ENCODE data around the gene SPNS3. TPM values are rescaled to one million over a fixed set of nuclear protein-coding genes. Genes with fewer than 3 reads are reported as not detected.

SPNS3 gene
- total and polyA plus RNA-seq, 2 donors (not counting 1 experiment from before 2014, with no cell fraction given) = 0.44 to 0.52 TPM

- H3K27ac Mint-ChIP-seq = no peak overlapping the region
- no peaks in the 10 kb centered on the region for H3K79me2 ChIP-seq (ENCODE audit: control insufficient read depth, insufficient read depth, low read length)
- peaks cover 27% of the 10 kb centered on the region for H3K27me3 Mint-ChIP-seq
- ATAC-seq (ENCODE audit: low read depth) = no peak
- intact Hi-C loops (cut with micrococcal nuclease) = no loop called here
- H3K9me3 ChIP-seq (ENCODE audit: control extremely low read depth in 1 of 3, control insufficient read depth in 2 of 3, insufficient read depth in 1 of 3, low read length in 2 of 3) = no peaks in the 10 kb centered on the region
- POLR2A ChIA-PET = no interaction called here
- H3K4me1 Mint-ChIP-seq = peaks cover 1% of the 10 kb centered on the region
- no peaks in the 10 kb centered on the region for H3K36me3 ChIP-seq (replicated peaks in 1 of 2; ENCODE audit: control extremely low read depth in 1 of 2, control insufficient read depth in 1 of 2, extremely low read depth in 1 of 2, insufficient read depth in 2 of 2, low read length in 1 of 2)
- CTCF ChIA-PET = interaction anchor here (1.2 kb wide), 1 partner anchor 55 kb away, joined by 3 read pairs; no protein-coding TSS in a partner anchor
- no peak overlapping the region for H3K4me3 Mint-ChIP-seq
- 54% methylated on average over 20 of the region's 21 CpGs for WGBS (ENCODE audit: insufficient coverage)
- H3K4me3 ChIP-seq (ENCODE audit: control extremely low read depth in 1 of 5, extremely low read depth in 1 of 5, insufficient read depth in 1 of 5, low read depth in 2 of 5, low read length in 4 of 5) = no peak overlapping the region
- DNase-seq = no peak
- H3K27ac ChIP-seq (ENCODE audit: low read length in 2 of 2) = no peak overlapping the region
- TF ChIP-seq CTCF (IDR thresholded peaks at IDR 0.05) = no peak
- TF ChIP-seq EZH2 (IDR thresholded peaks at IDR 0.05; ENCODE audit: borderline replicate concordance, insufficient read depth, low read depth, low read length, poor library complexity, severe bottlenecking) = no peak
- no peak overlapping the region for H3K4me2 ChIP-seq (replicated peaks; ENCODE audit: low read depth, low read length, poor library complexity, severe bottlenecking)
- peaks cover 0 to 39% (median 9%) of the 10 kb centered on the region in 4 experiments for H3K27me3 ChIP-seq (replicated peaks in 1 of 4; ENCODE audit: control extremely low read depth in 1 of 4, control insufficient read depth in 3 of 4, insufficient read depth in 4 of 4, low read length in 3 of 4)
- no peaks in the 10 kb centered on the region for H3K9me3 Mint-ChIP-seq (ENCODE audit: insufficient read depth)
- no peaks in the 10 kb centered on the region for H4K20me1 ChIP-seq (ENCODE audit: control insufficient read depth, insufficient read depth, low read length, poor library complexity, severe bottlenecking)
- peaks cover 0 to 7% of the 10 kb centered on the region in 2 donors for H3K4me1 ChIP-seq (ENCODE audit: control insufficient read depth in 2 of 2, insufficient read depth in 2 of 2, low read length in 2 of 2)
- no peak overlapping the region for H2AFZ ChIP-seq (ENCODE audit: insufficient read depth, low read depth, low read length, poor library complexity, severe bottlenecking)
- no peak overlapping the region for H3K9ac ChIP-seq (ENCODE audit: low read length)
Observed at GRCh38 chr17:4509923-4510617, 76.3 kb downstream of the SPNS3 start.

GRCh38 chr17:4510618-4510941 is 76.8 kb downstream of the SPNS3 start:
- Histone ChIP-seq H3K4me3 (ENCODE audit: control extremely low read depth in 1 of 5, extremely low read depth in 1 of 5, insufficient read depth in 1 of 5, low read depth in 2 of 5, low read length in 4 of 5) (no peak overlapping the region), H3K4me2 (replicated peaks; ENCODE audit: low read depth, low read length, poor library complexity, severe bottlenecking) (no peak overlapping the region), H4K20me1 (ENCODE audit: control insufficient read depth, insufficient read depth, low read length, poor library complexity, severe bottlenecking) (no peaks in the 10 kb centered on the region), H3K36me3 (replicated peaks in 1 of 2; ENCODE audit: control extremely low read depth in 1 of 2, control insufficient read depth in 1 of 2, extremely low read depth in 1 of 2, insufficient read depth in 2 of 2, low read length in 1 of 2) (no peaks in the 10 kb centered on the region), H3K27ac (ENCODE audit: low read length in 2 of 2) (no peak overlapping the region), H3K27me3 (replicated peaks in 1 of 4; ENCODE audit: control extremely low read depth in 1 of 4, control insufficient read depth in 3 of 4, insufficient read depth in 4 of 4, low read length in 3 of 4) (peaks cover 0 to 34% (median 7%) of the 10 kb centered on the region in 4 experiments), H3K9me3 (ENCODE audit: control extremely low read depth in 1 of 3, control insufficient read depth in 2 of 3, insufficient read depth in 1 of 3, low read length in 2 of 3) (no peaks in the 10 kb centered on the region), H3K4me1 (ENCODE audit: control insufficient read depth in 2 of 2, insufficient read depth in 2 of 2, low read length in 2 of 2) (peaks cover 0 to 7% of the 10 kb centered on the region in 2 donors), H3K79me2 (ENCODE audit: control insufficient read depth, insufficient read depth, low read length) (no peaks in the 10 kb centered on the region), H3K9ac (ENCODE audit: low read length) (no peak overlapping the region), H2AFZ (ENCODE audit: insufficient read depth, low read depth, low read length, poor library complexity, severe bottlenecking) (no peak overlapping the region)
- ATAC-seq (ENCODE audit: low read depth) (no peak), DNase-seq (no peak)
- Mint-ChIP-seq H3K4me3 (no peak overlapping the region), H3K27ac (no peak overlapping the region), H3K4me1 (peaks cover 1% of the 10 kb centered on the region), H3K9me3 (ENCODE audit: insufficient read depth) (no peaks in the 10 kb centered on the region), H3K27me3 (peaks cover 23% of the 10 kb centered on the region)
- no peak for TF ChIP-seq EZH2 (IDR thresholded peaks at IDR 0.05; ENCODE audit: borderline replicate concordance, insufficient read depth, low read depth, low read length, poor library complexity, severe bottlenecking)
- no peak for TF ChIP-seq CTCF (IDR thresholded peaks at IDR 0.05)
- ChIA-PET POLR2A (no interaction called here), CTCF (interaction anchor here (1.2 kb wide), 1 partner anchor 55 kb away, joined by 3 read pairs; no protein-coding TSS in a partner anchor)
- intact Hi-C loops (cut with micrococcal nuclease) = no loop called here
- 74% methylated on average over 4 of the region's 11 CpGs for WGBS (ENCODE audit: insufficient coverage)

All from B cell (primary cell).